K562 (cell line): ENCODE results near the gene ATXN3L.

ENCODE experiments used
- CCAR2 ChIP-seq: fragments of 200-400 bp; formaldehyde crosslinking; IDR thresholded peaks from 2 replicates; pipeline ENCODE4 v1.6.1; 2017; ENCODE audit warnings: mild to moderate bottlenecking, low read depth, low read length
- GABPA ChIP-seq: fragments of 200-800 bp; sonication (Bioruptor generic); conservative IDR thresholded peaks from 2 replicates; pipeline ENCODE4 v1.6.1; 2016; ENCODE audit warnings: low read depth, missing genetic modification characterization, missing compliant biosample characterization
- JUND ChIP-seq, 2 experiments: IDR thresholded peaks; 2 replicates in 1 of 2; 3 replicates in 1 of 2; pipeline ENCODE4 v1.6.1; 2011; ENCODE audit warnings: borderline replicate concordance in 2 of 2, low read depth in 2 of 2, low read length in 2 of 2, improper control_type of control experiment in 1 of 2, missing biosample characterization in 1 of 2, missing genetic modification characterization in 1 of 2, missing genetic modification reagents in 1 of 2
- MCM5 ChIP-seq: fragments of 450-650 bp; IDR thresholded peaks from 2 replicates; pipeline ENCODE4 v1.6.1; 2016; ENCODE audit warnings: low read depth
- MEIS2 ChIP-seq: fragments of 450-650 bp; IDR thresholded peaks from 2 replicates; pipeline ENCODE4 v1.6.1; 2014; ENCODE audit warnings: mild to moderate bottlenecking; ENCODE audit not compliant: partially characterized antibody
- NUFIP1 ChIP-seq: fragments of 450-650 bp; IDR thresholded peaks from 2 replicates; pipeline ENCODE4 v1.6.1; 2018; ENCODE audit not compliant: partially characterized antibody
- POLR2A ChIP-seq: fragments of 450-650 bp; conservative IDR thresholded peaks from 2 replicates; pipeline ENCODE4 v1.6.1; 2016
- POLR2AphosphoS5 ChIP-seq: IDR thresholded peaks from 2 replicates; pipeline ENCODE4 v1.6.1; 2011; ENCODE audit warnings: mild to moderate bottlenecking, low read depth, low read length, moderate library complexity; ENCODE audit not compliant: control insufficient read depth, insufficient read depth
- REST ChIP-seq, 2 experiments: fragments of 450-650 bp; formaldehyde crosslinking in 1 of 2; IDR thresholded peaks; 2 replicates each; pipeline versions ENCODE4 v1.4.0 to v1.6.1; 2014 to 2020; ENCODE audit warnings: mild to moderate bottlenecking in 2 of 2, borderline replicate concordance in 1 of 2, low read depth in 1 of 2
- SIN3A ChIP-seq, 2 experiments: fragments of 150-350 bp in 1 of 2; IDR thresholded peaks; 2 replicates each; pipeline ENCODE4 v1.6.1; 2011 to 2016; ENCODE audit warnings: borderline replicate concordance in 2 of 2, low read depth in 2 of 2, low read length in 2 of 2, mild to moderate bottlenecking in 2 of 2, moderate library complexity in 2 of 2; ENCODE audit not compliant: control insufficient read depth in 1 of 2
- TEAD4 ChIP-seq, 2 experiments: sonication (generic) in 1 of 2; formaldehyde crosslinking in 1 of 2; IDR thresholded peaks; 2 replicates each; pipeline versions ENCODE4 v1.6.1 to v1.8.0; 2012 to 2022; ENCODE audit warnings: borderline replicate concordance in 1 of 2, inconsistent platforms in 1 of 2, low read length in 1 of 2, mild to moderate bottlenecking in 1 of 2, missing genetic modification reagents in 1 of 2
- TF ChIP-seq, protein P1 (sequence below): fragments of 250-450 bp; sonication (Bioruptor Pico); IDR thresholded peaks from 2 replicates; pipeline ENCODE4 v1.5.0; 2021; ENCODE audit warnings: mild to moderate bottlenecking, borderline replicate concordance
- TF ChIP-seq, protein P2 (sequence below), 3 experiments: IDR thresholded peaks in 2 of 3; conservative IDR thresholded peaks in 1 of 3; 2 replicates each; pipeline ENCODE4 v1.5.1; 2011 to 2012; ENCODE audit warnings: low read length in 3 of 3, mild to moderate bottlenecking in 3 of 3, control low read depth in 2 of 3, improper control_type of control experiment in 1 of 3, inconsistent platforms in 1 of 3, low read depth in 1 of 3, mixed read lengths in 1 of 3, moderate library complexity in 1 of 3; ENCODE audit not compliant: insufficient read depth in 2 of 3

- TF ChIP-seq CCAR2, result no peak
- no peak for TF ChIP-seq TEAD4 (IDR thresholded peaks at IDR 0.05; ENCODE audit: low read length)
- no peak for TF ChIP-seq TEAD4 (CRISPR knock-in tag; IDR thresholded peaks at IDR 0.05; ENCODE audit: borderline replicate concordance)
- TF ChIP-seq, protein P1, sequence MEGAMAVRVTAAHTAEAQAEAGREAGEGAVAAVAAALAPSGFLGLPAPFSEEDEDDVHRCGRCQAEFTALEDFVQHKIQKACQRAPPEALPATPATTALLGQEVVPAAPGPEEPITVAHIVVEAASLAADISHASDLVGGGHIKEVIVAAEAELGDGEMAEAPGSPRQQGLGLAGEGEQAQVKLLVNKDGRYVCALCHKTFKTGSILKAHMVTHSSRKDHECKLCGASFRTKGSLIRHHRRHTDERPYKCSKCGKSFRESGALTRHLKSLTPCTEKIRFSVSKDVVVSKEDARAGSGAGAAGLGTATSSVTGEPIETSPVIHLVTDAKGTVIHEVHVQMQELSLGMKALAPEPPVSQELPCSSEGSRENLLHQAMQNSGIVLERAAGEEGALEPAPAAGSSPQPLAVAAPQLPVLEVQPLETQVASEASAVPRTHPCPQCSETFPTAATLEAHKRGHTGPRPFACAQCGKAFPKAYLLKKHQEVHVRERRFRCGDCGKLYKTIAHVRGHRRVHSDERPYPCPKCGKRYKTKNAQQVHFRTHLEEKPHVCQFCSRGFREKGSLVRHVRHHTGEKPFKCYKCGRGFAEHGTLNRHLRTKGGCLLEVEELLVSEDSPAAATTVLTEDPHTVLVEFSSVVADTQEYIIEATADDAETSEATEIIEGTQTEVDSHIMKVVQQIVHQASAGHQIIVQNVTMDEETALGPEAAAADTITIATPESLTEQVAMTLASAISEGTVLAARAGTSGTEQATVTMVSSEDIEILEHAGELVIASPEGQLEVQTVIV (CRISPR knock-in tag), result no peak
- TF ChIP-seq GABPA (tag), result no peak
- no peak for TF ChIP-seq MCM5
- no peak for TF ChIP-seq JUND (IDR thresholded peaks at IDR 0.05; ENCODE audit: borderline replicate concordance, low read depth, low read length)
- no peak for TF ChIP-seq JUND (tag; IDR thresholded peaks at IDR 0.05; ENCODE audit: borderline replicate concordance, low read depth, low read length)
- no peak for TF ChIP-seq MEIS2
- TF ChIP-seq POLR2AphosphoS5, result no peak
- TF ChIP-seq SIN3A (IDR thresholded peaks at IDR 0.05; ENCODE audit: borderline replicate concordance in 2 of 2, control insufficient read depth in 1 of 2, low read depth in 2 of 2, low read length in 2 of 2), result no peak
- no peak for TF ChIP-seq NUFIP1
- TF ChIP-seq REST (IDR thresholded peaks at IDR 0.05; ENCODE audit: borderline replicate concordance), result no peak
- no peak for TF ChIP-seq REST (CRISPR knock-in tag; IDR thresholded peaks at IDR 0.05; ENCODE audit: low read depth)
- TF ChIP-seq, protein P2, sequence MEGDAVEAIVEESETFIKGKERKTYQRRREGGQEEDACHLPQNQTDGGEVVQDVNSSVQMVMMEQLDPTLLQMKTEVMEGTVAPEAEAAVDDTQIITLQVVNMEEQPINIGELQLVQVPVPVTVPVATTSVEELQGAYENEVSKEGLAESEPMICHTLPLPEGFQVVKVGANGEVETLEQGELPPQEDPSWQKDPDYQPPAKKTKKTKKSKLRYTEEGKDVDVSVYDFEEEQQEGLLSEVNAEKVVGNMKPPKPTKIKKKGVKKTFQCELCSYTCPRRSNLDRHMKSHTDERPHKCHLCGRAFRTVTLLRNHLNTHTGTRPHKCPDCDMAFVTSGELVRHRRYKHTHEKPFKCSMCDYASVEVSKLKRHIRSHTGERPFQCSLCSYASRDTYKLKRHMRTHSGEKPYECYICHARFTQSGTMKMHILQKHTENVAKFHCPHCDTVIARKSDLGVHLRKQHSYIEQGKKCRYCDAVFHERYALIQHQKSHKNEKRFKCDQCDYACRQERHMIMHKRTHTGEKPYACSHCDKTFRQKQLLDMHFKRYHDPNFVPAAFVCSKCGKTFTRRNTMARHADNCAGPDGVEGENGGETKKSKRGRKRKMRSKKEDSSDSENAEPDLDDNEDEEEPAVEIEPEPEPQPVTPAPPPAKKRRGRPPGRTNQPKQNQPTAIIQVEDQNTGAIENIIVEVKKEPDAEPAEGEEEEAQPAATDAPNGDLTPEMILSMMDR (IDR thresholded peaks at IDR 0.05 in 2 of 3, conservative IDR thresholded peaks at IDR 0.05 in 1 of 3; ENCODE audit: insufficient read depth in 2 of 3, low read depth in 1 of 3, low read length in 3 of 3), result no peak
- no peak for TF ChIP-seq POLR2A
Measured at GRCh38 chrX:13309631-13310030, 10.2 kb downstream of the ATXN3L start.
